ENCODE data around the gene SAA1.

- TF ChIP-seq CTCF (IDR thresholded peaks at IDR 0.05) (no peak), EZH2phosphoT487 (IDR thresholded peaks at IDR 0.05) (no peak), EZH2 (IDR thresholded peaks at IDR 0.05) (no peak)
Observed at GRCh38 chr11:18307461-18308139, 41.5 kb downstream of the SAA1 start.
